HepG2 (cell line): ENCODE measurements around the gene SASH3. TPM values are rescaled to one million over a fixed set of nuclear protein-coding genes. Genes with fewer than 3 reads are reported as not detected.

Source experiments
- ATAC-seq: fragments of 200-7000 bp; cut with Tn5 transposase; 3 replicates; pipeline ENCODE4 v1.9.1; 2020; ENCODE audit warnings: mild to moderate bottlenecking, moderate library complexity
- BruUV-seq: library from RNA; stranded (reverse); fragments of 400-500 nt; replicated peaks from 2 replicates; lab custom pipeline; 2021; lab: Mats Ljungman, UMichigan
- CTCF ChIA-PET: fragments of 300-600 bp; formaldehyde crosslinking; extraction: SDS; loops from one replicate; lab custom pipeline; 2021; ENCODE audit warnings: low total read pairs, inconsistent platforms, low intra/inter-chr PET ratio; lab: Yijun Ruan, JAX
- POLR2A ChIA-PET: fragments of 350-600 bp; sonication (Branson Sonifier 250); formaldehyde crosslinking; loops from one replicate; lab custom pipeline; 2020; ENCODE audit warnings: antibody characterized with exemption, inconsistent platforms; lab: Yijun Ruan, JAX
- DNase-seq: peaks from one replicate; pipeline ENCODE4 v3.0.0-alpha.2; 2015; ENCODE audit warnings: low spot score
- FAIRE-seq: peaks from 3 replicates; lab custom pipeline; 2011; peaks lifted over from hg19 to GRCh38; lab: Jason Lieb, UNC
- H2AFZ ChIP-seq: one replicate; pipeline ENCODE4 v1.6.1; 2011; ENCODE audit warnings: low read length, inconsistent platforms
- H3K27ac ChIP-seq: fragments of 300-600 bp; 3 replicates; pipeline ENCODE4 v1.8.0; 2011; ENCODE audit warnings: mixed run types, mild to moderate bottlenecking, mixed read lengths, low read length, inconsistent platforms; ENCODE audit not compliant: insufficient read depth; ENCODE audit errors: extremely low read length
- H3K27me3 ChIP-seq, 2 experiments: fragments of 200-600 bp in 1 of 2; 2 replicates in 1 of 2; 3 replicates in 1 of 2; pipeline versions ENCODE4 v1.6.0 to v1.8.0; 2011; ENCODE audit warnings: low read length in 2 of 2, mild to moderate bottlenecking in 2 of 2, moderate library complexity in 2 of 2, inconsistent platforms in 1 of 2; ENCODE audit not compliant: insufficient read depth in 2 of 2, control insufficient read depth in 1 of 2
- H3K36me3 ChIP-seq, 2 experiments: fragments of 200-600 bp in 1 of 2; replicated peaks in 1 of 2; 2 replicates in 1 of 2; 3 replicates in 1 of 2; pipeline versions ENCODE4 v1.5.1 to v1.8.0; 2011; ENCODE audit warnings: low read length in 2 of 2, inconsistent platforms in 1 of 2; ENCODE audit not compliant: insufficient read depth in 2 of 2, control insufficient read depth in 1 of 2
- H3K4me1 ChIP-seq: 2 replicates; pipeline ENCODE4 v1.5.1; 2012; ENCODE audit warnings: low read length, inconsistent platforms; ENCODE audit not compliant: insufficient read depth
- H3K4me2 ChIP-seq: 2 replicates; pipeline ENCODE4 v1.6.0; 2011; ENCODE audit warnings: low read depth, low read length, inconsistent platforms
- H3K4me3 ChIP-seq, 3 experiments: fragments of 200-600 bp in 1 of 3; sonication (generic), shearing (Covaris generic) in 1 of 3; replicated peaks in 1 of 3; 2 replicates each; pipeline ENCODE4 v1.5.1; 2011 to 2016; ENCODE audit warnings: low read length in 3 of 3, inconsistent platforms in 2 of 3, low read depth in 2 of 3, mild to moderate bottlenecking in 2 of 3, control low read depth in 1 of 3, mixed read lengths in 1 of 3; ENCODE audit not compliant: insufficient read depth in 1 of 3
- H3K79me2 ChIP-seq: one replicate; pipeline ENCODE4 v1.6.1; 2011; ENCODE audit warnings: low read length, inconsistent platforms; ENCODE audit not compliant: insufficient read depth
- H3K9ac ChIP-seq: 2 replicates; pipeline ENCODE4 v1.6.0; 2011; ENCODE audit warnings: mild to moderate bottlenecking, low read depth, low read length, inconsistent platforms; ENCODE audit not compliant: insufficient read depth
- H3K9me3 ChIP-seq: 2 replicates; pipeline ENCODE4 v1.5.1; 2012; ENCODE audit warnings: mild to moderate bottlenecking, low read length
- H4K20me1 ChIP-seq: 2 replicates; pipeline ENCODE4 v1.6.0; 2011; ENCODE audit warnings: inconsistent platforms, mild to moderate bottlenecking, low read length, moderate library complexity; ENCODE audit not compliant: insufficient read depth
- ATF6 ChIP-seq: sonication (generic); formaldehyde crosslinking; conservative IDR thresholded peaks from 2 replicates; pipeline ENCODE4 v1.4.0; 2020; ENCODE audit warnings: missing genetic modification reagents
- EZH2 ChIP-seq: conservative IDR thresholded peaks from 2 replicates; pipeline ENCODE4 v1.6.1; 2012; ENCODE audit warnings: mild to moderate bottlenecking, low read depth, low read length, moderate library complexity
- FUBP1 ChIP-seq: sonication (generic); formaldehyde crosslinking; IDR thresholded peaks from 2 replicates; pipeline ENCODE4 v1.5.1; 2020; ENCODE audit warnings: missing genetic modification reagents, mild to moderate bottlenecking, borderline replicate concordance
- GABPA ChIP-seq, 2 experiments: IDR thresholded peaks; 2 replicates each; pipeline ENCODE4 v1.6.1; 2011 to 2016; ENCODE audit warnings: low read depth in 2 of 2, low read length in 1 of 2, missing biosample characterization in 1 of 2, missing genetic modification characterization in 1 of 2
- GTF2F1 ChIP-seq: fragments of 150-350 bp; IDR thresholded peaks from 2 replicates; pipeline ENCODE4 v1.6.1; 2014; ENCODE audit warnings: low read length
- HBP1 ChIP-seq: IDR thresholded peaks from 2 replicates; pipeline ENCODE4 v1.6.1; 2016; ENCODE audit warnings: low read depth, control low read depth
- HMGA1 ChIP-seq: sonication (generic); formaldehyde crosslinking; conservative IDR thresholded peaks from 2 replicates; pipeline ENCODE4 v1.4.0; 2020; ENCODE audit warnings: missing genetic modification reagents
- MAX ChIP-seq: IDR thresholded peaks from 2 replicates; pipeline ENCODE4 v1.6.1; 2012; ENCODE audit warnings: inconsistent platforms
- MLLT10 ChIP-seq: sonication (generic); formaldehyde crosslinking; IDR thresholded peaks from 2 replicates; pipeline ENCODE4 v1.4.0; 2020; ENCODE audit warnings: missing genetic modification reagents
- NFIB ChIP-seq: sonication (generic); formaldehyde crosslinking; IDR thresholded peaks from 2 replicates; pipeline ENCODE4 v1.9.0; 2021; ENCODE audit warnings: missing genetic modification reagents, mild to moderate bottlenecking, borderline replicate concordance
- RARA ChIP-seq: IDR thresholded peaks from 2 replicates; pipeline ENCODE4 v1.6.1; 2016; ENCODE audit warnings: missing genetic modification reagents, missing compliant biosample characterization
- SAP130 ChIP-seq: IDR thresholded peaks from 2 replicates; pipeline ENCODE4 v1.6.1; 2016; ENCODE audit warnings: low read depth
- ZBTB20 ChIP-seq: sonication (generic); formaldehyde crosslinking; IDR thresholded peaks from 2 replicates; pipeline ENCODE4 v1.8.1; 2023; ENCODE audit warnings: missing genetic modification reagents, low read depth, mild to moderate bottlenecking, borderline replicate concordance
- ZNF503 ChIP-seq: sonication (generic); formaldehyde crosslinking; IDR thresholded peaks from 2 replicates; pipeline ENCODE4 v1.4.0; 2020; ENCODE audit warnings: missing genetic modification reagents
- ZNF670 ChIP-seq: sonication (generic); formaldehyde crosslinking; IDR thresholded peaks from 2 replicates; pipeline ENCODE4 v1.8.0; 2022; ENCODE audit warnings: mild to moderate bottlenecking, missing genetic modification reagents, borderline replicate concordance
- WGBS: methylation state at CpG from one replicate; pipeline ENCODE4 v1.1.6; 2017; ENCODE audit warnings: low lambda C conversion rate; 5-methylcytosine and 5-hydroxymethylcytosine counted together
- in situ Hi-C: cut with HindIII; loops from 2 replicates; pipeline ENCODE4 v1.10.0; 2017; ENCODE audit warnings: low pct_unique_long_range_greater_than_20kb; ENCODE audit not compliant: extremely low pct_ligation_motif_present
- intact Hi-C: fragments of 100-400 bp; cut with micrococcal nuclease; formaldehyde crosslinking; loops from one replicate; pipeline ENCODE4 v1.10.0; 2022; ENCODE audit not compliant: unreplicated experiment
- polyA plus RNA-seq, 8 experiments: library from polyadenylated mRNA; depleted of rRNA in 3 of 8; stranded (reverse) in 7 of 8; unstranded in 1 of 8; fragments of >200 nt; fragmentation: Illumina TruSeq in 4 of 8; extraction: Trizol in 4 of 8; gene quantifications; 2 replicates each; pipeline versions ENCODE4 v1.2.1 to v1.2.3, GENCODE V29; 2011 to 2016; ENCODE audit warnings: low read depth in 4 of 8, missing spikeins in 1 of 8, mixed read lengths in 1 of 8; ENCODE audit not compliant: insufficient read depth in 1 of 8
- total RNA-seq, 5 experiments: library from RNA; depleted of rRNA; stranded (reverse); fragments of >200 nt; fragmentation: Illumina TruSeq; extraction: Trizol; gene quantifications; 2 replicates each; pipeline ENCODE4 v1.2.3, GENCODE V29; 2016; ENCODE audit warnings: low read depth in 1 of 5

Gene SASH3
- total and polyA plus RNA-seq, 2 of the 13 experiments (the other 11 are each of a cell fraction or from before 2014, with no cell fraction given) = 0.08 TPM; not detected in 1

- TF ChIP-seq MAX = peak; percentile 82
- TF ChIP-seq ATF6 (CRISPR knock-in tag) = no peak
- TF ChIP-seq RARA = peak; percentile 36; the same call in 1 of the 2 replicates
- no peak for TF ChIP-seq HMGA1 (CRISPR knock-in tag)
- peak; percentile 35; the same call in 1 of the 2 replicates for TF ChIP-seq SAP130
- TF ChIP-seq GABPA (IDR thresholded peaks at IDR 0.05; ENCODE audit: low read depth, low read length) = no peak
- peak; percentile 39; the same call in 1 of the 2 replicates for TF ChIP-seq GABPA (CRISPR knock-in tag; IDR thresholded peaks at IDR 0.05; ENCODE audit: low read depth)
- TF ChIP-seq ZBTB20 (CRISPR knock-in tag) = 0 out of 2 replicates have a peak, but pooled peaks have one; percentile 76
Measured at GRCh38 chrX:129825746-129826505, 46.2 kb downstream of the SASH3 start (continued).

- H3K4me1 ChIP-seq = peaks cover 15% of the 10 kb centered on the region
- FAIRE-seq = no peak
- H3K36me3 ChIP-seq = peaks cover 3 to 12% of the 10 kb centered on the region in 2 experiments; a peak in 2 of 5 replicates
- ChIA-PET CTCF (no interaction called here), POLR2A (no interaction called here)
- peaks cover 26% of the 10 kb centered on the region for H3K79me2 ChIP-seq
- 0 out of 2 replicates have a peak, but pooled peaks cover 6% of the 10 kb centered on the region for H4K20me1 ChIP-seq
- H3K9me3 ChIP-seq = no peaks in the 10 kb centered on the region
- no peak overlapping the region for H3K9ac ChIP-seq
- in situ Hi-C loops = no loop called here
- H3K4me3 ChIP-seq = no peak overlapping the region
- H2AFZ ChIP-seq = no peak overlapping the region
- intact Hi-C loops = no loop called here
- no peak for ATAC-seq
- no peaks in the 10 kb centered on the region for H3K27me3 ChIP-seq
- no peak overlapping the region for H3K4me2 ChIP-seq
- DNase-seq = no peak
- no TSS peak for BruUV-seq
- H3K27ac ChIP-seq = no peak overlapping the region
- WGBS = 83% methylated on average over 4 of the region's 4 CpGs
- TF ChIP-seq EZH2 (no peak), NFIB (no peak), HBP1 (no peak), GTF2F1 (no peak), ZNF503 (CRISPR knock-in tag) (no peak), MLLT10 (CRISPR knock-in tag) (no peak), ZNF670 (CRISPR knock-in tag) (no peak), FUBP1 (CRISPR knock-in tag) (no peak)
Measured at GRCh38 chrX:129830494-129830893, 50.7 kb downstream of the SASH3 start.
